SKM-1 treated with dmso at 0.1 percent for 144 hours (cell line): ENCODE measurements around the gene IFNK.

Source experiments
- DNase-seq: peaks from one replicate; lab custom pipeline; 2025; ENCODE audit not compliant: unreplicated experiment; lab: John Stamatoyannopoulos, UW

IFNK gene

DNA sequence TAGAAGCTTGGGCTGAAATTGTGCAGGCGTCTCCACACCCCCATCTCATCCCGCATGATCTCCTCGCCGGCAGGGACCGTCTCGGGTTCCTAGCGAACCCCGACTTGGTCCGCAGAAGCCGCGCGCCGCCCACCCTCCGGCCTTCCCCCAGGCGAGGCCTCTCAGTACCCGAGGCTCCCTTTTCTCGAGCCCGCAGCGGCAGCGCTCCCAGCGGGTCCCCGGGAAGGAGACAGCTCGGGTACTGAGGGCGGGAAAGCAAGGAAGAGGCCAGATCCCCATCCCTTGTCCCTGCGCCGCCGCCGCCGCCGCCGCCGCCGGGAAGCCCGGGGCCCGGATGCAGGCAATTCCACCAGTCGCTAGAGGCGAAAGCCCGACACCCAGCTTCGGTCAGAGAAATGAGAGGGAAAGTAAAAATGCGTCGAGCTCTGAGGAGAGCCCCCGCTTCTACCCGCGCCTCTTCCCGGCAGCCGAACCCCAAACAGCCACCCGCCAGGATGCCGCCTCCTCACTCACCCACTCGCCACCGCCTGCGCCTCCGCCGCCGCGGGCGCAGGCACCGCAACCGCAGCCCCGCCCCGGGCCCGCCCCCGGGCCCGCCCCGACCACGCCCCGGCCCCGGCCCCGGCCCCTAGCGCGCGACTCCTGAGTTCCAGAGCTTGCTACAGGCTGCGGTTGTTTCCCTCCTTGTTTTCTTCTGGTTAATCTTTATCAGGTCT lies 49.0 kb downstream of the IFNK start, which contains the start of gene C9orf72:
C9orf72 (minus strand) TSS at position 564 of the 716 bp plus-strand sequence. CDS start 6,361 bp downstream, outside the sequence.
- DNase-seq: peak; percentile 74

DNA sequence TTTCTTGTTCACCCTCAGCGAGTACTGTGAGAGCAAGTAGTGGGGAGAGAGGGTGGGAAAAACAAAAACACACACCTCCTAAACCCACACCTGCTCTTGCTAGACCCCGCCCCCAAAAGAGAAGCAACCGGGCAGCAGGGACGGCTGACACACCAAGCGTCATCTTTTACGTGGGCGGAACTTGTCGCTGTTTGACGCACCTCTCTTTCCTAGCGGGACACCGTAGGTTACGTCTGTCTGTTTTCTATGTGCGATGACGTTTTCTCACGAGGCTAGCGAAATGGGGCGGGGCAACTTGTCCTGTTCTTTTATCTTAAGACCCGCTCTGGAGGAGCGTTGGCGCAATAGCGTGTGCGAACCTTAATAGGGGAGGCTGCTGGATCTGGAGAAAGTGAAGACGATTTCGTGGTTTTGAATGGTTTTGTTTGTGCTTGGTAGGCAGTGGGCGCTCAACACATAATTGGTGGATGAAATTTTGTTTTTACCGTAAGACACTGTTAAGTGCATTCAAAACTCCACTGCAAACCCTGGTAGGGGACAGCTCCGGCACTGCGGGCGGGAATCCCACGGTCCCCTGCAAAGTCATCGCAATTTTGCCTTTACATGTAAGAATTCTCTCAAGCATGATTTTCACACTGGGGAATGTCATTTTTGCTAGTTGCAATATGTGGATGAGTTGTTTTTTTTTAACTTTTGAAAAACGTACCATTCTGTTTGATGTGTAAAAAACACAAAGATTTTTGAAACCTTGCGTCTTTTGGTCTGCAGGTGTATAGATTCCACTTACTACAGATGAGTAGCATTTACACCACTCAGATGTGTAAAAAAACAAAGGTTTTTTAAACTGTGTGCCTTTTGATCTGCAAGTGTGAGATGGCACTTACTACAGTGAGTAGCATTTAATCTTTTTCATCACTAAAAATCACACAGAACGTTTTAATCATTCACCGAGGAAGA lies 49.8 kb downstream of the IFNK start:
- peak; percentile 98 for DNase-seq
